Neural progenitor cell (in vitro differentiated cells): Measurements from ENCODE around the gene LIMA1.

Experiments
- EZH2 ChIP-seq: fragments of 200-600 bp; sonication (generic); IDR thresholded peaks from 2 replicates; pipeline ENCODE4 v1.6.1; 2017; ENCODE audit warnings: antibody characterized with exemption, mild to moderate bottlenecking, moderate library complexity
- EZH2phosphoT487 ChIP-seq: fragments of 200-600 bp; sonication (generic); IDR thresholded peaks from 2 replicates; pipeline ENCODE4 v1.6.1; 2017; ENCODE audit warnings: antibody characterized with exemption
- TF ChIP-seq, protein P1 (sequence below): fragments of 200-600 bp; sonication (generic); IDR thresholded peaks from 2 replicates; pipeline ENCODE4 v1.5.1; 2017; ENCODE audit warnings: antibody characterized with exemption, mild to moderate bottlenecking

GRCh38 chr12:50196537-50196936 lies 86.8 kb downstream of the LIMA1 start:
- TF ChIP-seq, protein P1, sequence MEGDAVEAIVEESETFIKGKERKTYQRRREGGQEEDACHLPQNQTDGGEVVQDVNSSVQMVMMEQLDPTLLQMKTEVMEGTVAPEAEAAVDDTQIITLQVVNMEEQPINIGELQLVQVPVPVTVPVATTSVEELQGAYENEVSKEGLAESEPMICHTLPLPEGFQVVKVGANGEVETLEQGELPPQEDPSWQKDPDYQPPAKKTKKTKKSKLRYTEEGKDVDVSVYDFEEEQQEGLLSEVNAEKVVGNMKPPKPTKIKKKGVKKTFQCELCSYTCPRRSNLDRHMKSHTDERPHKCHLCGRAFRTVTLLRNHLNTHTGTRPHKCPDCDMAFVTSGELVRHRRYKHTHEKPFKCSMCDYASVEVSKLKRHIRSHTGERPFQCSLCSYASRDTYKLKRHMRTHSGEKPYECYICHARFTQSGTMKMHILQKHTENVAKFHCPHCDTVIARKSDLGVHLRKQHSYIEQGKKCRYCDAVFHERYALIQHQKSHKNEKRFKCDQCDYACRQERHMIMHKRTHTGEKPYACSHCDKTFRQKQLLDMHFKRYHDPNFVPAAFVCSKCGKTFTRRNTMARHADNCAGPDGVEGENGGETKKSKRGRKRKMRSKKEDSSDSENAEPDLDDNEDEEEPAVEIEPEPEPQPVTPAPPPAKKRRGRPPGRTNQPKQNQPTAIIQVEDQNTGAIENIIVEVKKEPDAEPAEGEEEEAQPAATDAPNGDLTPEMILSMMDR = no peak
- TF ChIP-seq EZH2 (no peak), EZH2phosphoT487 (no peak)
